ENCODE results near the gene HDHD5.

- TF ChIP-seq POLR2A (IDR thresholded peaks at IDR 0.05) = no peak
- no peak for TF ChIP-seq CTCF (IDR thresholded peaks at IDR 0.05)
Observed at GRCh38 chr22:17143101-17143500, 16.0 kb downstream of the HDHD5 start.

Data from uterus (tissue), 2 donors.